NCI-H1694 (cell line): ENCODE results near the gene FZR1.

Experiments used
- DNase-seq: peaks from one replicate; lab custom pipeline; 2025; lab: John Stamatoyannopoulos, UW

Gene FZR1

GRCh38 chr19:3474010-3474409 lies 32.1 kb upstream of the FZR1 start:
- no peak for DNase-seq

- DNase-seq = no peak
Measured at GRCh38 chr19:3474614-3475013, 31.5 kb upstream of the FZR1 start.

DNA sequence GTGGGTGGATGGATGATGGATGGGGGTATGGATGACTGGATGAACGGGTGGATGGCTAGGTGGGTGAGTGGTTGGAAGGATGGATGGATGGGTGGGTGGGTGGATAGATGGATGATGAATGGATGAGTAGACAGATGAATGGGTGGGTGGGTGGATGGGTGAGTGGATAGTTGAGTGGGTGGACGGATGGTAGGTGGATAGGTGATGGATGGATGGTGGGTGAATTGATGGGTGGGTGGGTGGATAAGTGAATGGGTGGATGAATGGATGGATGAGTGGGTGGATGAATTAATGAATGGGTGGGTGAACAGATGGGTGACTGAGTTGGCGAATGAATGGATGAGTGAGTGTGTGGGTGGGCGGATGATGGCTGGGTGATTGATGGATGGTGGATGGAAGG lies 30.7 kb upstream of the FZR1 start:
- DNase-seq = no peak

- DNase-seq = no peak
Measured at GRCh38 chr19:3476830-3477229, 29.3 kb upstream of the FZR1 start.

GRCh38 chr19:3477506-3477905 lies 28.6 kb upstream of the FZR1 start:
- no peak for DNase-seq

DNA sequence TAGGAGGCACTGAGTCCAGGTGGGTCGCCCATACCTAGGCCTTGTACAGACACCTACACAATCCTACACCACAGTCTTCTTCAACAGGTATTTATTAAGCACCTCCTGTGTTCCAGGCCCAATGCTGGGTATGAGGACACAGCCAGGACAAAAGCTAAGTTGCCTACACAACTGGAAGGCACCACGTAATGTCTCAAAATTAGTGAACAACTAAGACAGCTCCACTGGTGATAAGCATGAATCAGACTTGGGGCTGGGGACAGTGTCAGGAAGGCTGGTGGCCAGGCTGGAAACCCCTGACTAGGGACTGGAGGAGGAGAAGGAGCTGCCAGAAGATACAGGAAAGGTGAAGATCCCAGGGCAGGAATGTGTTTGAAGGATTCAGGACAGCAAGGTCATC lies 28.2 kb upstream of the FZR1 start:
- DNase-seq = no peak

DNA sequence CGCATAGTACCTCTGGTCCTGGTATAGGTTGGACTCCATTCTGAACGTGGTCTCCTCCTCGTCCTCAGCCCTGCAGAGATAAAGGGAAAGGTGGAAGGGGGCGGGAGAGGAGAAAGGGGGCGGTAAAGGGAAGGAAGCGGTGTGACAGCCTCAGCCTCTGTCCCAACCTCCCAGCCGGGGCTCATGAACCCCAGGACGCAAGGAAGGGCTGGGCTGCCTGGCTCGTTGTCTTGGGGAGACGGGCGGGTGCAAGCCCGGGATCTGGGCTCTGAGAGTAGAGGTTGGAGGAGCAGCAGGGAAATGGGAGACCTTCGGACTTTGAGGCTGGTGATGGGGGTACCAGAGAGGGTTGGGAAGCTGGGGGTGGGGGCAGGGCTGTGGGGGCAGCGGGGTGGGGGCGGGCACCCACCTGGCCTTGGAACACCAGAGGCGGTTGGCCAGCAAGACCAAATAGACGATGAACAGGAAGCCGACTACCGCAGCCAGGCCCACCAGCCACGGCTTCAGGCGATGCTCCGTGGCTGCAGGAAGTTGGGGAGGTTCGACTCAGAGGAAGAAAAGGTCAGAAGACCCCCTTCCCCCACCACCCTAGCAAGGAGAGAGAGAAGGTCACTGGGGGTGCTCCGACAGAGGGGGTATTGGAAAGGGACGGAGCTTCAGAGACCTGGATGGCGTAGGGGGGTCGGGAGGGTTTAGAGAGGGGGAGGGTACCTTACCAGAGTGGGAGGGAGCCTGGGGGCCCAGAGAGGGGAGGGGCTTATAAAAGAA lies 27.5 kb upstream of the FZR1 start:
- DNase-seq = no peak

DNA sequence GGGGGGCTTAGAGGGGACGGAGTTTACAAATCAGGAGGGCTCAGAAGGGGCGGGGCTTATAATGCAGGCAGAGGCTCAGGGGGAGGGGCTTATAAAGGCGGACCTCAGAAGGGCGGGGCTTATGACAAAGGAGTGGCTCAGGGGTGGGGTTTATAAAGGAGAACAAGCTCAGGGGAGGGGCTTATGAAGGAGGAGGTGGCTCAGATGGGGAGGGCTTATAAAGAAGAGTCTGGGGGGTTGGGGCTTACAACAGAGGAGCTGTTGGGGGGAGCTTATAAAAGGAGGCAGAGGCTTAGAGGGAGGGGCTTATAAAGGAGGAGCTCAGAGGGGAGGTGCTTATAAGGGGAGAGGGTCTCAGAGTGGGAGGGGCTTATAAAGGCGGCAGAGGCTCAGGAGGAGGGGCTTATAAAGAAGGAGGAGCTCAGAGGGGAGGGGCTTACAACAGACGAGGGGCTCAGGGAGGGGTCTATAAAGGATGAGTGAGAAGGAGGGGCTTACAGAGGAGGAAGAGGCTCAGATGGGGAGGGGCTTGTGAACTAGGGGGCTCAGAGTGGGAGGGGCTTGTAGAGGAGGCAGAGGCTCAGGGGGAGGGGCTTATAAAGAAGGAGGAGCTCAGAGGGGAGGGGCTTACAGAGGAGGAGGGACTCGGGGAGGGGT lies 26.8 kb upstream of the FZR1 start:
- DNase-seq = no peak

DNA sequence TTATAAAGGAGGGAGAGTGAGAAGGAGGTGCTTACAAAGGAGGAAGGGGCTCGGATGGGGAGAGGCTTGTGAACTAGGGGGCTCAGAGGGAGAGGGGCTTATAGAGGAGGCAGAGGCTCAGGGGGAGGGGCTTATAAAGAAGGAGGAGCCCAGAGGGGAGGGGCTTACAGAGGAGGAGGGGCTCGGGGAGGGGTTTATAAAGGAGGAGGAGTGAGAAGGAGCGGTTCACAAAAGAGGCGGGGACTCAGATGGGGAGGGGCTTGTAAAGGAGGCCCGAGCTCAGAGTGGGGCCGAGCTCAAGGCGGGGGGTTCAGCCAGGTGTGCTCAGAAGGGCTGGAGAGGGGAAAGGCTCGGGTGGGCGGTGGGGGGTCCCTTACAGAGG lies 26.3 kb upstream of the FZR1 start:
- no peak for DNase-seq

- no peak for DNase-seq
Measured at GRCh38 chr19:3480383-3481091, 25.6 kb upstream of the FZR1 start, which contains the start of gene SMIM24. SMIM24 (minus strand) TSS chr19:3480525; CDS start chr19:3480463, 62 bp downstream.

- DNase-seq = no peak
Measured at GRCh38 chr19:3481241-3482090, 24.6 kb upstream of the FZR1 start.

DNA sequence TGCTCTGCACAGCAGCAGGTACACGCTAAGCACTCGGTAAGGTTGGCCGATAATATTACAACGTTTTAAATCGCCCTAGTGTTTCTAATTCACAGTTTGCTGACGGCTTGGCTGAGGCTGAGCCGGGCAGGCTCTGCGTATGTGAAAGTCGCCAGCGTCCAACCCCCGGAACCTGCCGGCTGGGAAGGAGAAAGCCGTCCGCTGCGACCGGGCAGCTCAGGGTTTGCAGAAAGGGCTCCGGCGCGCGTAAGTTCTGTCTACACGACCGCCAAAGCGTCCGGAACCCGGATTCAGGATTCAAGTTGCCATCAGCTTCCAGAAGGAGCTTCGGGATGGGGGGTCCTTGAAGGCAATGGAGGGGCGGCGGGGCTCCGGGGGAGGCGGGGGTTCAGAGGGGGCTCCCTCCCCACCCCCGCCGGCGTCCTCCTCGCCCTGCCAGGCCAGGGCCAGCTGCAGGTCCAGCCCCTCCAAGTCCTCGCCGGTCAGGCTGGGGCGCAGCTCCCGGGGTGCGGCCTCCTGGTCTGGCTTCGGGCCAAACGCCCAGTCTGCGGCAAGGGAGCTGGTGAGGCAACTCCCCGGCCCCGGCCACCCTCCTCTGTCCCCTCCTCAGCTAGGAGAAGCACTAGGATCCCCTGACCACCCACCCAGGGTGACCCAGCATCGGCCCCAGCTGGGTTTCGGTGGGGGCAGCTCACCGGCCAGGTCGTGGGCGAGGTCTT lies 23.4 kb upstream of the FZR1 start:
- DNase-seq = no peak

GRCh38 chr19:3483226-3483628 lies 22.9 kb upstream of the FZR1 start, which contains the start of gene SMIM44:
SMIM44 (minus strand) TSS chr19:3483441; CDS start chr19:3483403, 38 bp downstream.
- no peak for DNase-seq

GRCh38 chr19:3491396-3492119 lies 14.6 kb upstream of the FZR1 start:
- DNase-seq = no peak

- DNase-seq = no peak
Measured at GRCh38 chr19:3492131-3492839, 13.8 kb upstream of the FZR1 start.

DNA sequence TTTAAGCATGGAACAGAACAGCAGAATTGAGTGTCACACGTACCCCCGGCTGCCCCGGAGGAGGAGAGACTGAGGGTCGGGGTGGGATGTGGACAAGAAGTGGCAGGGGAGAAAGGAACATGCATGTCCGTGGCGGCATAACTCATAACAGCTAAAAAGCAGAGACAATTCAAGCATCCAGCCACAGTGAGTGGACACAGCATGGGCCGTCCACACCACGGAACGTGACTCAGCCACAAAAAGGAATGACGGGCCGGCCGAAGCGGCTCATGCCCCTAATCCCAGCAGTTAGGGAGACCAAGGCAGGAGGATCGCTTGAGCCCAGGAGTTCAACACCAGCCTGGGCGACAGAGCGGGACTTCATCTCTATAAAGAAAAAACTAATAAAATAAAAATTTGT lies 13.2 kb upstream of the FZR1 start:
- no peak for DNase-seq

DNA sequence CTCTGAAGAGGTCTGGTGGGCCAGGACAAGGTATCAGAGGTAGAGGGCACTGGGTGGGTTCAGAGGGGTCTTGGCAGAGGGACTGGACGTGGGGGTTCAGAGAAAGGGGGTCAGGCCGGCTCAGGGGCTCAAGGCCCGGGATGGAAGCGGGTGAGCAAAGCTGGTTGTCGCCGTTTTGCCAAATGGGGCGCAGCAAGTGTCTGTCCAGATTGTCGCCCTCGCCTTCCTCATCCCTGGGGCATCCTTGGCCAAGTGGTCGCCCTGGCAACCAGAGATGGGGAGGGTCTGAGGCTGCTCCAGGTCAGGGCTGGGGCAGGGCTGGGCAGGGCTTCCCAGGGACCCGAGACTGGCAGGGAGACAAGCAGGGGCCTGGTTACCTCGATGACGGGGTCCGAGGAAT lies 12.5 kb upstream of the FZR1 start:
- no peak for DNase-seq

- no peak for DNase-seq
Measured at GRCh38 chr19:3494051-3494450, 12.1 kb upstream of the FZR1 start.

DNA sequence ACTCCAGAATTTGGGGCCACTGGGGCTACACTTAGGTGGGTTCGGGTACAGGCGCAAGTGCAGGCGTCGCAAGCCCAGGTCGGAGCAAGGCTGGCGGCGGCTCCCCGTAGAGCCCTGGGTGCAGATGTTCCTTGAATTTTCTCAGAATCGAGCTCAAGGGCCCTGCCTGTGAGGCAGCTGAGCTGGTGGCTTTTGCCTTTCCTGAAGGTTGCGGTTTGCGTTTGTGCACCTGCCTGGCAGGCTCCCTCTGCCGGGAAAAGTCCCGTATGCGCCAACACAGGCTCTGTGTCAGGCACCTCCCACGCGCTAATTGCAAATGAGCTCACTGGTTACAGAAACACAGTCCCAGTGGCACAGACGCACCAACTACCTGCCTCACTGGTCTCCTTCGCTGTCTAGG lies 11.6 kb upstream of the FZR1 start:
- DNase-seq = no peak
